Lower lobe of right lung (tissue), 2 donors: ENCODE data around the gene BPIFB2. TPM values are rescaled to one million over a fixed set of nuclear protein-coding genes. Genes with fewer than 3 reads are reported as not detected.

Experiments used
- ATAC-seq, 2 donors: fragments of 200-7000 bp; cut with Tn5 transposase; one replicate each; pipeline ENCODE4 v1.9.1; 2020 to 2022; ENCODE audit warnings: mild to moderate bottlenecking in 2 of 2, moderate library complexity in 2 of 2
- DNase-seq: peaks from one replicate; pipeline ENCODE4 v3.0.0-alpha.2; 2020
- H3K27ac ChIP-seq: fragments of 200-600 bp; one replicate; pipeline ENCODE4 v1.8.0; 2022
- H3K27me3 ChIP-seq: fragments of 200-600 bp; one replicate; pipeline ENCODE4 v1.8.0; 2022; ENCODE audit warnings: low read depth
- H3K36me3 ChIP-seq: fragments of 200-600 bp; one replicate; pipeline ENCODE4 v1.8.0; 2022; ENCODE audit warnings: mild to moderate bottlenecking
- H3K4me1 ChIP-seq: fragments of 200-600 bp; one replicate; pipeline ENCODE4 v1.8.0; 2022
- H3K4me3 ChIP-seq: fragments of 200-600 bp; one replicate; pipeline ENCODE4 v1.8.0; 2022; ENCODE audit warnings: mild to moderate bottlenecking
- H3K9me3 ChIP-seq: fragments of 200-600 bp; one replicate; pipeline ENCODE4 v1.8.0; 2022
- CTCF ChIP-seq: fragments of 200-600 bp; IDR thresholded peaks from one replicate; pipeline ENCODE4 v1.8.0; 2022; ENCODE audit warnings: antibody characterized with exemption, mild to moderate bottlenecking
- intact Hi-C: fragments of 100-400 bp; cut with DNase I; formaldehyde crosslinking; loops from one replicate; pipeline ENCODE4 v1.11.0; 2022
- total RNA-seq: library from RNA; stranded (reverse); fragmentation: NEBNext Ultra II Directional; extraction: Animal tissue kit (Norgen Biotek cat#: 25700); gene quantifications from one replicate; pipeline ENCODE4 v1.2.1, GENCODE V29; 2021
- donor health status: DM: no; HTN: yes; CAD: no; lungs with severe emphysema.

BPIFB2 gene
- total RNA-seq, 1 donor from 2014 or later: 0.21 TPM

DNA sequence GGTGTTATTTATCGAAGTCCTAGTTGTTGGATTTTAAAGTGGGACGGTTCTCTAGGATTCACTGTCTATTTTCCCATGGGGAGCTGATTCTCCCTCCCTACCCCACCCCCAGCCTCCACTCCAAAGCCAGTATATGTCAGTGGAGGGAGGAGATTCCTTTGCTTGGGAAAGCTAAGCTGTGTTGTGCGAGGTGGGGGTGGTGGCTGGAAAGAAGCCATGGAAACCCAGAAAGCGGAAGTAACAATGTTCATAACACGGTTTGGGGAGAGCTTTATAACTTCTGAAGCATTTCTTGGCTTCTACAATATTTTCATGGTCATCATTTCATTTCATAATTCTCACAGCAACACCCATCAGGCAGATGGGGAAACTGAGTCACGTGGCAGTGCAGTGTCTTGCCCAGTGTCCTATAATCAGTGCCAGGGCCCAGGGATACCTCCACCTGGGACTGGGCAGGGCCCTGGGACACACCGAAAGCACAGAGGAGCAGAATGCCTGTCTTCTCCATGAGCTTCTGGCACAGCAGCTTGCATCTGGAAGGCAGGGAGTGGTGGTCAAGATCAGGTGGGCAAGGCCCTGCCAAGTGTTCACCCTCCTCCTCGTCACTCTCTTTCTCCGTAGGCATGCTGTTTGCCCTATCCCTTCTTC lies 7.8 kb upstream of the BPIFB2 start:
- no peak for TF ChIP-seq CTCF
- intact Hi-C loops: no loop called here
- ATAC-seq: no peak

DNA sequence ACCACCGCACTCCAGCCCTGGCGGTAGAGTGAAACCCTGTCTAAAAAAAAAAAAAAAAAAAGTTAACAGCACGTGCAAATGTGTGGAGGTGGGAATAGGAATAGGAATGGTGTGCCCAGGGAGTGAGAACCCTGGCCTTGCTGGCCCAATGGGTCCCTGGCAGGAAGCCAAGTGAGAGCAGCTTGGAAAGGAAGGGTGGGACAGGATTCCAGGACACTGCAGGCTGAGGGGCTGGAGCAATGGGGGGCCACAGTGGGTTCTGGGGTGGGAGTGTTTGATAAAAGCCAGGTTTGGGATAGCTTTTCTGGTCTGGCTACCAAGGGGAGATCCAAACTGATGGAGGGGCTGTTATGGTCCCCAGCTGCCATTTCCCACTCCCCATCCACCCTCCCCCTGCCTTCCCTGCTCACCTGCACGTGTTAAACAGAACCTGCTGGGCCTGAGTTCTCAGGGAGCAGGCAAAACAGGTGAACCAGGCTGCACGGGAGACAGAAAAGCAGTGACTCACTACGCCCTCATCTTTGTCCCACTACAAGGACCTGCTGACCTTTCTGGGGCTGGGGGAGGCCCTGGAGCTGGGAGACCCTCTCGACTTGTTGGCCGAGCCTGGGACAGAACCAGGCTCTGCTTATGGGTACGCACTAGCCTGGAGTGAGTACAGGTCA lies 6.6 kb upstream of the BPIFB2 start:
- ATAC-seq: no peak
- H3K4me3 ChIP-seq: no peak overlapping the region
- peaks cover 5% of the 10 kb centered on the region for H3K9me3 ChIP-seq
- H3K4me1 ChIP-seq: no peaks in the 10 kb centered on the region
- H3K27me3 ChIP-seq: no peaks in the 10 kb centered on the region
- no peaks in the 10 kb centered on the region for H3K36me3 ChIP-seq
- DNase-seq: no peak
- intact Hi-C loops: no loop called here
- no peak overlapping the region for H3K27ac ChIP-seq
- no peak for TF ChIP-seq CTCF

More for the DNA sequence above, 7.8 kb upstream of the BPIFB2 start:
- no peak for DNase-seq
- H3K4me3 ChIP-seq: no peak overlapping the region
- no peak overlapping the region for H3K27ac ChIP-seq
- no peaks in the 10 kb centered on the region for H3K36me3 ChIP-seq
- H3K4me1 ChIP-seq: no peaks in the 10 kb centered on the region
- H3K9me3 ChIP-seq: no peaks in the 10 kb centered on the region
- no peaks in the 10 kb centered on the region for H3K27me3 ChIP-seq

DNA sequence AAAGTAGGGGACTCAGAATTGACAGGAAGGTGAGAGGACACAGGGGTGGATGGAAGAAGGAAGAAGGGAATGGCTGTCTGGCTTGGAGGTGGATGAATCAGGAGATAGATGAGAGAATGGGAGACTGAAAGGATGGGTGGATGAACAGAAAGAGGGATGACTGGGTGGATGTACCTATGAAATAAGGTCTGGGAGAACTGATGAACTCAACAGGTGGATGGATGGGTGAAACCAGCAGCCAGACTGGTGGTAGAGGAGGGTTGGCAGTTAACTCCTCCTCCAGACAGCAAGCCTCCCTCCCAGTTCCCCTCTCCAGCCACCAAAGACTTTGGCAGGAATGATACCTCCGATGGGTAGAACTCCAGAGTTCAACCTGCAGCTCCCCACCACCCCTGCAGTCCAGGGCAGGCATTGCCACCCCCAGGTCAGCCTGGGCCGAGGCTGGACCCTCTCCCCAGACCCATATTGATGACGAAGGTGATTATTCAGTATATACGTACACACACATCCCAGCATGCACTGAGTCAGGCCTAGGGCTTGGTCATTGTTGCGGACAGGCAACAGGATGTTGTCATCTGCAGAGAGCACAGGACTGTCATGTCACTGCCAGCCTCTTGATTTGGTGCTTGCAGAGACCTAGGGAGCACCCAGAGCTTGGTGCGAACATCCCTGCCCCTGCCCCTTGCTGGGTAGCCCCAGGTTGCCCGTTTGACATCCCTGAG lies 5.3 kb upstream of the BPIFB2 start:
- intact Hi-C loops: no loop called here
- Histone ChIP-seq H3K27me3 (no peaks in the 10 kb centered on the region), H3K4me3 (no peak overlapping the region), H3K4me1 (no peaks in the 10 kb centered on the region), H3K27ac (no peak overlapping the region), H3K36me3 (no peaks in the 10 kb centered on the region), H3K9me3 (peaks cover 5% of the 10 kb centered on the region)
- no peak for TF ChIP-seq CTCF
- ATAC-seq (no peak), DNase-seq (no peak)

DNA sequence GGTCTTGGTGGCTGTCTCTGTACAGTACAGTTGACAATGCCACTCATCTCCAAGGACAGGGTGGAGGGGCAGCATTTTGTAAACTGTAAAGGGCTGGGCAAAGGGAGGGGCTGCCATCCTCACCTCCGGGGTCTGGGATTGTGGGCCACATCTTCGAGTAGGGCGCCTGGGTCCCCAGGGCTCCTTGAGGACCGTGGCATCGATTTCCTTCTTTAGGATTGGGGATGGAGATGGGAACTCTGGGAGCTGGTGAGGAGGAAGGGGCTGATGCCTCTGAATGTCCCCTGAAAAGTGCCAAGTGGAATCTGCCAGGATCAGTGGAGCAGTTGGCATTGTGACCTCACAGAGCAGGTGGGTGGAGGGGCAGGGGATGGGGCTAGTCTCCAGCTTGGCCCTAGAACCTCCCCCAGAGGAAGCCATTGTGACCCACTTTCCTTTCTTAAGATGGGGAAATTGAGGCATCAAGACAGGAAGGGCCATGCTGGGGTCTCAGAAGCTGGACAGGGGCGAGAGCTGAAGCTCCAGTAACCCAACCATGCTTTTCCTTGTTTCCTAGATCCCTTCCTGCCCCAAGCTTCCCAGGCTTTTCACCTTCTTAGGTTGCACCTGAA lies 3.3 kb upstream of the BPIFB2 start, which contains the start of gene SUN5:
SUN5 (minus strand) TSS at position 293 of the 611 bp plus-strand sequence; CDS start at position 200, 93 bp downstream.
- intact Hi-C loops: no loop called here
- no peak for TF ChIP-seq CTCF
- Histone ChIP-seq H3K27me3 (no peaks in the 10 kb centered on the region), H3K4me3 (no peak within 1 kb of the TSS), H3K36me3 (no peaks in the 10 kb centered on the region), H3K4me1 (no peaks in the 10 kb centered on the region), H3K27ac (no peak within 1 kb of the TSS), H3K9me3 (peaks cover 5% of the 10 kb centered on the region)
- ATAC-seq: no peak
- no peak for DNase-seq

- no peak for DNase-seq
- Histone ChIP-seq H3K4me3 (no peak overlapping the region), H3K4me1 (no peaks in the 10 kb centered on the region), H3K36me3 (no peaks in the 10 kb centered on the region), H3K27ac (no peak overlapping the region), H3K27me3 (no peaks in the 10 kb centered on the region), H3K9me3 (peaks cover 5% of the 10 kb centered on the region)
- intact Hi-C loops: no loop called here
- TF ChIP-seq CTCF: peak; percentile 31
- ATAC-seq: no peak
Observed at GRCh38 chr20:33005132-33005566, 2.4 kb upstream of the BPIFB2 start.
